ENCODE results near the gene LAYN.

DNA sequence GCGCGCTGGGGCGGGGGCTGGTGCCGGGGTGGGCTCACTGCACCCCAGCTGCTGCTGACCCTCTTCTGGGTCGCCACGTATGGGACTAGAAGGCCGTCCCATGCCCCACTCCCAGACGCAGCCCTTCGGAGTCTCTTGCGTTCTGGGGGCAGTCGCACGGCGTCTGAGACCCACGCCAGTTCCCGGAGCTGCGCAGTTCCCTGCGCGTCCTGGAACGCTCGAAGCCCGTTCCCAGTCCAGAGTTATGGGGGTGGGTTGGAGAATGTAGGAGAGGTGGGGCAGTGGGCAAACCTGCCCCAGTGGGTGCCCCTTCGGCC lies 375 bp downstream of the LAYN start:
- no peak for TF ChIP-seq RB1 (IDR thresholded peaks at IDR 0.05; ENCODE audit: low read depth)
- TF ChIP-seq, protein P1, sequence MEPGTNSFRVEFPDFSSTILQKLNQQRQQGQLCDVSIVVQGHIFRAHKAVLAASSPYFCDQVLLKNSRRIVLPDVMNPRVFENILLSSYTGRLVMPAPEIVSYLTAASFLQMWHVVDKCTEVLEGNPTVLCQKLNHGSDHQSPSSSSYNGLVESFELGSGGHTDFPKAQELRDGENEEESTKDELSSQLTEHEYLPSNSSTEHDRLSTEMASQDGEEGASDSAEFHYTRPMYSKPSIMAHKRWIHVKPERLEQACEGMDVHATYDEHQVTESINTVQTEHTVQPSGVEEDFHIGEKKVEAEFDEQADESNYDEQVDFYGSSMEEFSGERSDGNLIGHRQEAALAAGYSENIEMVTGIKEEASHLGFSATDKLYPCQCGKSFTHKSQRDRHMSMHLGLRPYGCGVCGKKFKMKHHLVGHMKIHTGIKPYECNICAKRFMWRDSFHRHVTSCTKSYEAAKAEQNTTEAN (CRISPR knock-in tag; IDR thresholded peaks at IDR 0.05): no peak
- no peak for TF ChIP-seq SRF (CRISPR knock-in tag; IDR thresholded peaks at IDR 0.05)
- TF ChIP-seq CTCF (IDR thresholded peaks at IDR 0.05 in 2 of 3, conservative IDR thresholded peaks at IDR 0.05 in 1 of 3; ENCODE audit: insufficient read depth in 2 of 3, low read depth in 1 of 3, low read length in 3 of 3): no peak
- no peak for TF ChIP-seq RAD21 (CRISPR knock-in tag; conservative IDR thresholded peaks at IDR 0.05 in 1 of 2, IDR thresholded peaks at IDR 0.05 in 1 of 2)
- no peak for TF ChIP-seq ZNF609 (CRISPR knock-in tag; IDR thresholded peaks at IDR 0.05; ENCODE audit: borderline replicate concordance)

All from K562 (cell line).